Limb (tissue), 2 donors: Measurements from ENCODE around the gene RIC8B.

Experiments used
- DNase-seq, 2 donors: peaks; one replicate each; pipeline ENCODE4 v3.0.0-alpha.2; 2016; ENCODE audit errors: extremely low spot score in 2 of 2

RIC8B gene

DNA sequence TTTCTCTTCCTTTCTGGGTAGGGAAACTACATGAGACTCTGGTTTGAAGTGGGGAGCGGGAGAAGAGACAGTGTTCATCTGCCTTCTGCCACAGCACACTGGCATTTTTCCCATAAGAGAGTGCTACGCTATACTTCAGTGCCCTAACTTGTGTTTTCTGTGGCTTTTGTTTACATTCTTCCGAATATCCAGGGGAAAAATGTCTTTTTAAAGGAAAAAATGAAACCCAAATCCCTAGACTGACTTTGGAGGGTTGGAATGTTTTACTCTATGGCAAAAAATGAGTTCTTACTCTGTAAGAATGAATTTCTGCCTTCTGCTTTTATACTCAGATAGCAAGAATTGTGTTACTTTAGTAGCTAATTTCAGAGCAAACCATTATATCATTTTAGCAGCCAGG lies 93.2 kb downstream of the RIC8B start:
- no peak for DNase-seq

DNA sequence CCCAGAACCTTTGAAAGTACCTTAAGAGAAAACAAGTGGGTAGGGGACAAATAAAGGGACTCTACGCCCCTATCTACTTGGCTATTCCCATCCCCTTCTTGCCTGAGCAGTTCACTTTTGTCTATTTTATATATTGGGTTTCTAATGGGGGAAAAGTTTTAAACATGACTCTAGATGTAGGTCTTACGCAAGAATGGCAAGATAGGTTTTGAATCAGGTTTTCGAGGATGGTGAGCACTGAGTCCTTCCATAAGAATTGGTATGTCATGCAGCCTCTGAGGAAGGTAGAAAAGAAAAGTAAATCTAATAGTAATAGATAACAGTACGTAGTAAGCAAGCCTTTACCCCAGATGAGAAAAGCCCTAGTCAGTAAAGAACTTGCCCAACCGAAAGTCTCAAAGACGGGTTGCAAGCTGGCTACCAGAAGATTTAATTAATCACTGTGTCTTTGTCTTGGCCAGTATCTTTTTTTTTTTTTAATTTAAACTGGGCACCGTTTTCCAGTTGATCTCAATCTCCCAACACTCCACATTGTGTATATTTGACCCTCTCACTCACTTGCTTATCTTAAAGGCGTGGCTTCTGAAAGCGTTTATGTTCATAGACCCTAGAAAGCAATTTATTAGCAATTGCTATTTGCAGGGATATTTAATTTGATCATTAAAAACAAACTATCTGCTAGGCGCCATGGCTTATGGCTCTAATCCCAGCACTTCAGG lies 94.7 kb downstream of the RIC8B start:
- no peak for DNase-seq

DNA sequence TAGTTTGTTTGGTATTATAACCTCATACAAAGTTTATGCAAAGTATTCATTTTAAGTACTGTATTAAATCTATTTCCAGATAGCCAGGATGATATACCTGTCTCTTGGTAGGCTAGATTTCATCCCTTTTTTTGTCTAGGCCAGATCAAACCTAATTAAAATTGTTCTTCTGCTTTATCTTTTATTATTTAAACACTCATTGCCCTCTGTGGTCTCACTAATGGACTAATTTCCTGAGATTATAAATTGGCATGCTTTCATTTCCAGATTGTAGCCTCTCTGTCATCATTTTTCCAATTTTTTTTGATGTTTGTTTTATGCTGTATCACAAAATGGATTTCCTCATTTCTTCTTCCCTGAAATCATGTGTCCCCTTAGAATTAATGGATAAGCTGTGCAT lies 95.6 kb downstream of the RIC8B start:
- no peak for DNase-seq

DNA sequence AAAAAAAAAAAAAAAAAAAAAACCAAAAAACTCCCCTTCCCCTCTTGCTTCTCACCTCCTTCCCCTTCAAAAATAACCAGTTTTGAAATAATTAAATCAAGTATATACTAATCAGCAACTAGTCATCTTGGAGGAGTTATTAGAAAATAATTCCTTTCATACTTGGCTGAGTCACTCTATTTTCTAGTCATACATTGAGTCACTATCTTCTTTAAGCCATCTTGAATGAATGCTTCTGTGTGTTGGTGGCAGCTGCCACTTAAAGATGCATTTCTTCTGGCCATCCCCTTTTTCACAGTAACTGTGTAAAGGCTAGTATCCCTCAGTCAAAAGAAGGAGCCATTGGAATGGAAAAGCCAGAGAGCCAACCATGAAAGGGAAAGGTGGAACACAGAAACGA lies 97.0 kb downstream of the RIC8B start:
- DNase-seq = no peak

DNA sequence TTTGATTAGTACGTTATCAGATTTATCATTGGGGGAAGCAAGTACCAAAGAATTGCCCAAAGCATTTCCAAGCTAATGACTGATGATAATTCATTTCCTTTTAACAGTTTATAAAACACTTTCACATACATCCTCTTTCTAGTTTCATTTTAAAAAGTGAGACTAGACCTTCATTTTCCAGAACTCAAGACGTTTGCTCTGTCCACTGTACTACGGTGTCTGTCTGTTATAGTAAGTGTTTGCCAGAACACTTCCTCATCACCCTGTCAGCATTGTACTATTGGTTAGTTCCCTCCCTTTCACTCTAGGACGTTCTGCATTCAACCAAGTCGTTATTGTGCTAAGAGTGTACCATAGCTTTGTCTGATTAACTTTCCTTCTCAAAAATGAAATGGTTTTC lies 99.5 kb downstream of the RIC8B start:
- DNase-seq = no peak

DNA sequence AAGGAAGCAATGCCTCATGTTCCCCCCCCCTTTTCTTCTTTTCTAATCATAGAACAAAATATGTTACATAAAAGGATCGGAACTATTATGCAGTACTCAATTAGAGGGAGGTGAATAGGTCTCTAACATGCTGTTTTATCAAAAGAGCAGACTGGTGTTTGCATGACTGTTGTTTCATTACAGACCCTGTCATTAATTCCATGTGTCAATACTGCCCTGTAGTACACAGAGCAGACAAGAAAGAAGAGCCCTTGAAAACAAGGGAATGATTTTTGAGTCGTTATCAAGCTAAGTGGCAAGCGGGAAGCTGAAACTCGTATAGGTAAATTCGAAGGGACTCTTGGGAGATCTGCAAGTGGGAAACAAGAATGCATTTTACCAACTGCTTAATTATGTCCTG lies 104.3 kb downstream of the RIC8B start:
- DNase-seq = no peak

DNA sequence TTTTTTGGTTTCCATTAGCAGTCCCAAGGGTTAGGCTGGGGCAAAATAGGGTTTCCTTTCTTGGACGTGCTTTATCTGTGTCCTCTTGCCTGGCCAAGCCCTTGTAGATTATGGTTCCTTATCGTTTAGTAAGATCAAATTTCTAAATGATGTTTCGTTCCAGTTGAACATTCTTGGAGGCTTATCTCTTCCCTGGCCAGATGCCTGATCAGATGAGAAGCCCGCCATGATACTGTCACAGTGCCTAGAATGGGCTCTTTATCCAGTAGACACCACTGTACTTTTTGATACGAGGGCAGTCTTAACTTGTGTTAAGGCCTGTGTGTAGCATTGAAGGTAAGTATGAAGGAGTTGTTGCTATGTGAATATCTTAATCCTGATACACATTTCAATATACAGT lies 105.1 kb downstream of the RIC8B start:
- no peak for DNase-seq

DNA sequence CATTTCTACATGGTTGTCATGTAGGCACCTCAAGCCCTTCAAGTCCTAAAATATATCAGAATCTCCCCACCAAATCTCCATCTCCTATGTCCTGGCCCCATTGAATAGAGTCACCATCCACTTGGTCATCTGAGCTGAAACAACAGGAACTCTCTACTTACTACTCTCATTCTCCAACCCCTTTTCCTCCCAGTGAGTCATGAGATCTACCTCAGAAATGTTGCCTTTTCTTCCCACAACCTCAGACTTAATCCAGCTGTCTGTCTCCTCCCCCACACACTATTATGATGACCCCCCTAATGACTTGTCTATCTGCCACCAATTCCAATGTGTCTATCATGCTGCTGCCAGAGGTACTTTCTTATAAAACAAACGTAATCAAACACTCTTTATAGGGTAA lies 108.9 kb downstream of the RIC8B start:
- DNase-seq = no peak

DNA sequence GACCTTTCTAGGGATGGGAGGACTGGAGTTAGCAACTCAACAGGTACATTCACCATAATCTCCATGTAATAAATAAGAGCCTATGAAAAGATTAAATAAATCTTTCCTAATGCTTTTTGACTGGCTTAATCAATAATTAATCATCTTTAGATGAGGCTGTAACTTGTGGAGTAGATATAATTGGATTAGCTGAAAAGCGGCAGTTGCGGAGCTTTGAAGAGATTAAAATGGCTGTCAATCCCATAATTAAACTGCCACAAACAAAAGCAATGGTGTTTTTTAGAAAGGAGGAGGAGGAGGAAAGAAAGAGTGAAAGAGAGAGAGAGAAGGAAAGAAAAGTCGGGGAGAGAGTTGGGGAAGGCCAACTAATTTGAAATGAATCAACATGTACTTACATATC lies 110.5 kb downstream of the RIC8B start:
- no peak for DNase-seq

DNA sequence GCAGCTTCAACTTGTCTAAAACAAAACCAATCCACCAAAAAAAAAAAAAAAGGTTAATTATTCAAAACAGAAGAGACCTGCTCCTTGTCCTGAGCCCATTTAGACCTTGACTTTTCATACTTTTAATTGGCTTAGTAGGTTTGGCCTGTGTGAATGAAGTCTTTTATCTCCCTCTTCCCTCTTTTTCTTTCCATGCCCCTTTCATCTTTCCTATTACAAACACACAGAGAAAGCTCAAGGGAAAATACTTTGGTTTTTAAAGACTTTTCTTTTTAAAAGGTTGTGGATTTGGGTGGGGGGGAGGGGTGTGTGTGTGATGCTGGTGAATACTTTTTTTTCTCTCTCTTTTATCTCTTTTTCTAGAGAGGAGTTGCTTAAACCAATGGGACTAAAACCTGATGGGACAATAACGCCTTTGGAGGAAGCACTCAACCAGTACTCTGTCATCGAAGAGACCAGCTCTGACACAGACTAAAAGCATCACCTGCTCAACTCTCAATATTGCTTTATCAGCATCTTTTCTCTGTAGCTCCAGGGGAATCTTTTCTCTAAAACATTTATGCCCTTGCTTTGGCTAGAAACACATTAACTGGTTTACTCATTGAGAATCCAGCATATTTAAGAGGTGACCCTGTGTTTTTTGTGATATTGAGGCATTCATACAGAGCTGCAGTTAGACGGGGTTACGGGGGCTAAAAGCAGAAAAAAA lies 111.2 kb downstream of the RIC8B start:
- no peak for DNase-seq

DNA sequence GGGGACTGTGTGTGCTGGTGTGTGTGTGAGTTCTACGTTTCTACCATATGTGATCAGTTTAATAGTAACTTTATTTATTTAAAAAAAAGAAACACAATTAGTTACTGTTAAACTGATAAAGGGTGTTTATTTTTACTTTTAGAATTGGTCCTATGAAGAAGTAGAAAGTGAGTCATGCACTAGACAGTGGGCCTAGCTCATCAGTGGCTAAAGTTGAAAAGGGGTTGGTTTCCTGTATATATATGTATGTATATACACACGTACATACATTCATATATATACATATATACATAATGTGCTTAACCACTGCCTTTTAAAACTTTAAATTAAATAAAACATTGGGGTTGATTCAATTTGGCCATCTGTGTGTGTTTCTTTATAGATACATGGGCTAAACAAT lies 112.5 kb downstream of the RIC8B start:
- DNase-seq = no peak

DNA sequence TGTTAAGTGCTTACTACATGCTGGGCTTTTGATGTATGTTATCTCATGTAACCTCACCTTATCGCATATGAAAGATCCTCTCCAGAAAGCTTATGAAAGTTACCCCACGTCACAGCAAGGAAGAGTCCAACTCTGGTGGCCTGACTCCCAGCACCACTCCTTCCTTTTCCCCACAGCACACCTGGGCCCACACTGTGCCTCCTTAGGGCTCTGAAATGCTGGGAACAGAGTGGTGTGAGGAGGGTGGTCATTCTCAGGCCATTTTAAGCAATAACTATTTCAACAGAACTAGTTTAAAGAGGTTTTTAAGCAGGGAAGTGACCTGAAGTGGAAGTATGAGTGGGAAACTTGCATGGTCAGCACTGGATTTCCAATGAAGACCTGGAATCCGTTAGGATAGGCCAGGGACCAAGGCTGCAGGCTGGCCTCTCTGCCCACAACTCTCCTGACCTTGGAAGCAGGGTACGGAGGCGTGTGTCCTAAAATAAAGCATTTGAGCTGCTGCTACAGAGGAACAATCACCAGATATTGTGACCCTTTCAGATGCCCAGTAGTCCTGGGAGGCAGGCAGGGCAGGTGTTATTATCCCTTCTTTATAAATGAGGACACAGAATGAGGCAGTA lies 114.0 kb downstream of the RIC8B start:
- no peak for DNase-seq

DNA sequence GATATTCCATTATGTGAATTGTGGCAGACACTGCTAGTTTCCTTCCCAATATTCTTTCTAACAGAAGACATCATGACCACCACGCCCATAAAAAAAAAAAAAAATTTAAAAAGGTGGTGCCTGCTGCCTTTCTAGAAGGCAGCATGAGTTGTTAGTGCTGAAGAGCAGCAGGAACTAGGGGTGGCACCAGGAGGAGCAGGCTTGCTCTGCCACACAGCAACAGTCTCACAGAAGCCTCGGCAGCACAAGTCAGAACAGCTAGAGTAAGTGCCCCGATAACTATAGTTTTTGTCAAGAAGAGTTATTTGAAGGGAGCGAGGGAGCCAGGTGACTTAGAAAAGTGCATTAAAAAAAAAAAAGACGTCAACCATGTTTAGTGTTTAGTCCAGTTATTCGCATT lies 114.8 kb downstream of the RIC8B start:
- DNase-seq = no peak

DNA sequence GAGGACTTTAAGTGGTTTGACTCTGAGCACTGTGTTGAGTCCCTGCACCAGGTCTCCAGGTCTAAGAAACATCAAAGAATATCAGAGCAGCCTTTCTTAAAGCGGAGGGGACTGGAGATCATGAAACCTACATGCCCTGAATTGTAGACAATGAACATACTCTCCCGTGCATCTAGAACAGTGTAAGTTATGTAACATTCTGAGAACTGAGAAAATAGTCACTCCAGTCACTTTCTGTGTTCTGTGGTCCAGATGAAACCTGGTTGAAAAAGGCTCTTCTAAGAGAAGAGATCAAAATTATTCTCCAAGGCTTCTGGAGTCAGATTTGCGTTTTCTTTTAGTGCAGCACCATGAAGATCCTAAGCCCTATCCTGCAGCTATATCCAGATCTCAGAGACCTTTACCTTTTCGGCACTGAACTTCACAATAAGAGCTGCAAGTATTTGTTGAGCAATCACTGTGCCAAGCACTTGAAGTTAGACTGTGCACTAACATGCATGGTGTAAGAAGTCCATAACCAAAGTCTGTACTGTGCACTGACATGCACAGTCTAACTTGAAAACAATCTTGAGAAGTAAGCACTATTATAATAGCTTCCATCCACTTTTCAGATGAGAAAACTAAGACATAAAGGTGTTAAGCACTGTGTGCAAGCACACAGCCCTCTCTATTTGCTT lies 115.6 kb downstream of the RIC8B start:
- no peak for DNase-seq

DNA sequence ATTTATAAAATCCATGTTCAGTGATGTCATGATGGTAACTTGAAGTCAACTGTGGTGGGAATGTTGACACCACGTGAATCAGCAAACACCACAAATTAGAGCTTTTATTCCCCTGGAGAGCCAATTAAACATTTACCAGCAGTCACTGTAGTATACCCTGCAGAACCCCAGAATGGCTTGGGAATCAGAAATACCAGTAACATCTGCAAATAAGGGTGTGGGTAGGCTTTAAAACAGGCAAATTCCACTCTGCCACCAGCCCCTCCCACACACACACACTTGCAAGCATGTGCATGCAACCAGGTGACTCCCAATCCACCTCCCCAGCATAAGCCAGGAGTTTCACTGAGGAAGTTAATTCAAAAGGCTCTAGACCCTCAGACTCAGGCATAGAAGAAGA lies 117.6 kb downstream of the RIC8B start:
- no peak for DNase-seq

DNA sequence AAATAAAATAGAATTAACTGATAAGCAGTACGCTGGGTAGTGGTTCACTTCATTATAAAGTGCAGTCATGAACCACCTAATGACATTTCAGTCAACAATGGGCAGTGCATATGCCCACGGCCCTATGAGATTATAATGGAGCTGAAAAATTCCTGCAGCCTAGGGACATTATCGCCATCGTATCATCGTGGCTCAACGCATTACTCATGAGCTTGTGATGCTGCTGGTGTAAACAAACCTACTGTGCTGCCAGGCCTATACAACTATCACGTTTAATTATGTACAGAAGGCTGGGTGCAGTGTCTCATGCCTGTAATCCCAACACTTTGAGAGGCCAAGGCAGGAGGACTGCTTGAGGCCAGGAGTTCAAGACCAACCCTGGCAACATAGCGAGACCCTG lies 119.0 kb downstream of the RIC8B start:
- DNase-seq = no peak

DNA sequence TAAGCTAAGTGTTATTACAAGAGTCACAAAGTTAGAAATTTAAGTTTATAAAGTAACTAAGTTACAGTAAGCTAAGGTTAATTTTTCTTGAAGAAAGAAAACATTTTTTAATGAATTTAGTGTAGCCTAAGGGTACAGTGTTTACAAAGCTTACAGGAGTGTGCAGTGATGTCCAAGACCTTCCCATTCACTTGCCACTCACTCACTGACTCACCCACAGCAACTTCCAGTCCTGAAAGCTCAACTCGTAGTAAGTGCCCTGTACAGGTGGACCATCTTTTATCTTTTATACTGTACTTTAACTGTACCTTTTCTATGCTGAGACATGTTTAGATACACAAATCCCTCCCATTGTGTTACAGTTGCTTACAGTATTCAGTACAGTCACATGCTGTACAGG lies 120.3 kb downstream of the RIC8B start:
- DNase-seq = no peak

DNA sequence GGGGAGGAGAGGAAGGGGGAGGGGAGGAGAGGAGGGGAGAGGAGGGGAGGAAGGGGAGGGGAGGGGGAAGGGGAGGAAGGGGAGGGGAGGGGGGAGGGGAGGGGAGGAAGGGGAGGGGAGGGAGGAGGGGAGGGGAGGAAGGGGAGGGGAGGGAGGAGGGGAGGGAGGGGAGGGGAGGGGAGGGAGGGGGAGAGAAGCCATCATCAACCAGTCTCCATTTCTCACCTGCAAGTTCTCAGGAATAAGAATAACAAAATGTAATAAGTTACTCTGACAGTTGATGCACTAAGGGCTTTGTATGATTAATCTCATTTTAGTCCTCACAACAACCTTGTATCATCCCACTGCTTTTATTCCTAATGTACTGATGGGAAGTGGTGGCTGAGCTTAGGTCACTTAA lies 122.1 kb downstream of the RIC8B start:
- DNase-seq = no peak

DNA sequence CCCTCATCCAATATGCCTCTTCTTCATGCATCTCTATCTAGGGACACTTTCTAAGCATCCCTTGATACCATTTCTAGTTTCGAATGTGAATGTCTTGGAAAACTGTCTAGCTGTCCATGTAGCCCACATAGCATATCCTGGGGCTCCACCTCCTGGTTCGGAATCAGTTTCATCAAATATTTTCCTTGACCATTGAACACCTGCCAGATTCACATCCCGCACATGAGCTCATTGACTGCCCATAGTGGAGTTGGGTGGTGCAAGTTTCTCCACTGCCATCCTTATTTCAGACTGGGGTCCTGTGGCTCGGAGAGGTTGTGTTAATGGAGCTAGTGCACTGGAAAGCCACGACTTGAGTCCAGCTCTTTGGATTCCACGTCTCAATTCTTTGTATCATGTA lies 122.6 kb downstream of the RIC8B start:
- DNase-seq = no peak

DNA sequence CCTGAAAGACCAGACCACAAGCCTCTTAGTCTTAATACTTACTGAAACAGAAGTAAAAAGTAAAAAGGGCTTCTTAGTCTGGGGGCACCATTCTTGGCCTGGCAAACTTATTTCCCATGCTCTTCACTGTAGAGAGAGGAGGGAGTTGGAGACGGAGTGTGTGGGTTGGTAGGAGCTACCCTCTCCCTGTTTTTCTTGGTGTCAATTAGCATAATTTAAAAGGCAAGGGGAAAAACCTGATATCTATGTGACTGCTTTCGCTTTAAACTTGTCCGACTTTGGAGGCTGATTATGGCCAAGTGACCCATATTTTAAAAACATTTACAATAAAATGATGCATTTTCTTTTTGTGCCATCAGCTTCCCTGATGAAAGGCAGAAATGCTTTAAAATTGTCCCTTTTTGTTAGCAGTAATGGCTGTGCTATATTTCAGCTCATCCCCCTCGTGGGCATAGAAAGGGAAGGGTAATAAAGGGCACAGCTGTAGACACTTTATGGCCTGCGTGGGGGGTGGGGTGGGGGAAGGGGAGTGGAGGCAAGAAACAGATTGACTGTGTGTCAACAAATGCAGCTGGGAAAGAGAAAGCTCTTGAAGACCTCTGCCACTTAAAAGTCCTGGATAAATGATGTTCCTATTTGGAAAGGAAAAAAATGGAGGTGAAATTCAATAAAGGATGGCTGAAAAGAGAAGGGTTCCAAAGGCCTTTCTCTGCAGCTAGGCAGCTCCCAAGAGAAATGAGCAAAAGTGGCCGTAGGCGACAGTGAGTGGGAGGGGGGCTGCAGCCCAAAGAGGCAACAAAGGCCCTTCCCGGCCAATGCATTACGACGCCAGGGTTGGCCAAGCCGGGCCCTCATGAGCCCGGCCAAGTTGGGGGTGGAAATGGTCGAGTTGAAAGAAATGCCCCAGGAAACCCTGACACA lies 123.8 kb downstream of the RIC8B start:
- peak in 1 of 2 donors; percentile 61 for DNase-seq

DNA sequence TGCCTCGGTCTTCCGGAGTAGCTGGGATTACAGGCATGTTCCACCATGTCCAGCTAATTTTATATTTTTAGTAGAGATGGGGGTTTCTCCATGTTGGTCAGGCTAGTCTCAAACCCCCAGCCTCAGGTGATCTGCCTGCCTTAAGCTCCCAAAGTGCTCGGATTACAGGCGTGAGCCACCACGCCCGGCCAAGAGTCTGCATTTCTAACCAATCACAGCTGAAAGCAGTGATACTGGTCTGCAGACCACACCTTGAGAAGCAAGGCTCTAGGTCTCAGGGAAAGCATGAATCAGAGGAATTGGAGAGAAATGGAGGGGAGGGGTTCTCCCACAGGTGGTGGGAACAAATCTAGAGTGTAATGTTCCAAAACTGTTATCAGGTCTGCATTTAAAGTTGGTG lies 126.1 kb downstream of the RIC8B start:
- no peak for DNase-seq
